Panc1 (cell line): ENCODE data around the gene KDM2B.

ENCODE experiments used
- POLR2AphosphoS5 ChIP-seq: IDR thresholded peaks from 2 replicates; pipeline ENCODE4 v1.6.1; 2012; ENCODE audit warnings: mild to moderate bottlenecking, low read depth, low read length, moderate library complexity
- SIN3A ChIP-seq: IDR thresholded peaks from 2 replicates; pipeline ENCODE4 v1.6.1; 2012; ENCODE audit warnings: low read depth, mild to moderate bottlenecking, low read length, moderate library complexity, borderline replicate concordance; ENCODE audit not compliant: insufficient read depth
- TF ChIP-seq, protein P1 (sequence below): fragments of 450-650 bp; IDR thresholded peaks from 2 replicates; pipeline ENCODE4 v1.5.1; 2017; ENCODE audit warnings: mild to moderate bottlenecking

DNA sequence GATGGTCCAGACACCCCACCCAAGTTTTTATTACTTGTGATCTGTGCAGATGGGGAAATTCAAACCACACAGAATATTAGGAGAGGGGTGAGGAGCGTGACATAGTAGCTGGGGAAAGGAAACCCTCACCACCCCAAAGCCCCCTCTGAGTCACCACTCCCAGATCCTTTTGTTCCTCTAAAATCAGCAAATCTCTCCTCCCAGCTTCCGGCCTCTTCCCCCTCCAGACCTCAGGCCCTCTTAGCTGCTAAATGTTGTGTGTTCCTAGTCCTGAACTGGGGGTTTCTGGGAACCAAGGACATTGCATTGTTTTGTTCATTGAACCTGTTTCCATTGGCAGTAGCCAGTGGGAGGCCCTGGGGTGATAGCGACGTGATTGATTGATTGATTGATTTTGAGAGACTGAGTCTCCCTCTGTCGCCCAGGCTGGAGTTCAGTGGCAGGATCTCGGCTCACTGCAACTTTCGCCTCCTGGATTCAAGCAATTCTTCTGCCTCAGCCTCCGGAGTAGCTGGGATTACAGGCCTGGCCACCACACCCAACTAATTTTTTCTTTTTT lies 39.6 kb upstream of the KDM2B start:
- TF ChIP-seq POLR2AphosphoS5 (no peak), SIN3A (no peak)
- TF ChIP-seq, protein P1, sequence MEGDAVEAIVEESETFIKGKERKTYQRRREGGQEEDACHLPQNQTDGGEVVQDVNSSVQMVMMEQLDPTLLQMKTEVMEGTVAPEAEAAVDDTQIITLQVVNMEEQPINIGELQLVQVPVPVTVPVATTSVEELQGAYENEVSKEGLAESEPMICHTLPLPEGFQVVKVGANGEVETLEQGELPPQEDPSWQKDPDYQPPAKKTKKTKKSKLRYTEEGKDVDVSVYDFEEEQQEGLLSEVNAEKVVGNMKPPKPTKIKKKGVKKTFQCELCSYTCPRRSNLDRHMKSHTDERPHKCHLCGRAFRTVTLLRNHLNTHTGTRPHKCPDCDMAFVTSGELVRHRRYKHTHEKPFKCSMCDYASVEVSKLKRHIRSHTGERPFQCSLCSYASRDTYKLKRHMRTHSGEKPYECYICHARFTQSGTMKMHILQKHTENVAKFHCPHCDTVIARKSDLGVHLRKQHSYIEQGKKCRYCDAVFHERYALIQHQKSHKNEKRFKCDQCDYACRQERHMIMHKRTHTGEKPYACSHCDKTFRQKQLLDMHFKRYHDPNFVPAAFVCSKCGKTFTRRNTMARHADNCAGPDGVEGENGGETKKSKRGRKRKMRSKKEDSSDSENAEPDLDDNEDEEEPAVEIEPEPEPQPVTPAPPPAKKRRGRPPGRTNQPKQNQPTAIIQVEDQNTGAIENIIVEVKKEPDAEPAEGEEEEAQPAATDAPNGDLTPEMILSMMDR: no peak
